ENCODE measurements around the gene SLC24A4.

SLC24A4 gene

GRCh38 chr14:92473261-92473968 is 150.4 kb downstream of the SLC24A4 start:
- POLR2A ChIA-PET: no interaction called here
- Histone ChIP-seq H3K4me1 (ENCODE audit: control extremely low read depth in 1 of 4, control insufficient read depth in 4 of 4, insufficient read depth in 4 of 4, low read length in 3 of 4) (peaks cover 6 to 15% (median 9%) of the 10 kb centered on the region in 4 experiments), H3K4me3 (ENCODE audit: control insufficient read depth in 1 of 7, extremely low read depth in 1 of 7, insufficient read depth in 4 of 7, low read depth in 2 of 7, low read length in 6 of 7) (no peak overlapping the region), H3K27me3 (replicated peaks in 2 of 5; ENCODE audit: control insufficient read depth in 4 of 5, insufficient read depth in 5 of 5, low read length in 4 of 5) (no peaks in the 10 kb centered on the region), H3K27ac (ENCODE audit: insufficient read depth in 1 of 2, low read depth in 1 of 2, low read length in 2 of 2, poor library complexity in 1 of 2, severe bottlenecking in 2 of 2) (no peak overlapping the region), H3K9me3 (ENCODE audit: control extremely low read depth in 1 of 5, control insufficient read depth in 4 of 5, insufficient read depth in 2 of 5, low read depth in 1 of 5, low read length in 4 of 5) (peaks cover 0 to 5% (median 0%) of the 10 kb centered on the region in 5 experiments), H3K36me3 (ENCODE audit: control insufficient read depth in 4 of 4, insufficient read depth in 4 of 4, low read length in 3 of 4) (no peaks in the 10 kb centered on the region)
- 90% methylated on average over 9 of the region's 9 CpGs for WGBS (ENCODE audit: insufficient coverage)
- DNase-seq: no peak
- CTCF ChIA-PET: no interaction called here

- H3K4me1 ChIP-seq (ENCODE audit: control extremely low read depth in 1 of 4, control insufficient read depth in 4 of 4, insufficient read depth in 4 of 4, low read length in 3 of 4): peaks cover 6 to 15% (median 9%) of the 10 kb centered on the region in 4 experiments
- H3K4me3 ChIP-seq (ENCODE audit: control insufficient read depth in 1 of 7, extremely low read depth in 1 of 7, insufficient read depth in 4 of 7, low read depth in 2 of 7, low read length in 6 of 7): no peak overlapping the region
- H3K9me3 ChIP-seq (ENCODE audit: control extremely low read depth in 1 of 5, control insufficient read depth in 4 of 5, insufficient read depth in 2 of 5, low read depth in 1 of 5, low read length in 4 of 5): peaks cover 0 to 3% (median 0%) of the 10 kb centered on the region in 5 experiments
- H3K36me3 ChIP-seq (ENCODE audit: control insufficient read depth in 4 of 4, insufficient read depth in 4 of 4, low read length in 3 of 4): no peaks in the 10 kb centered on the region
- no peak overlapping the region for H3K27ac ChIP-seq (ENCODE audit: insufficient read depth in 1 of 2, low read depth in 1 of 2, low read length in 2 of 2, poor library complexity in 1 of 2, severe bottlenecking in 2 of 2)
- no peaks in the 10 kb centered on the region for H3K27me3 ChIP-seq (replicated peaks in 2 of 5; ENCODE audit: control insufficient read depth in 4 of 5, insufficient read depth in 5 of 5, low read length in 4 of 5)
- no peak for DNase-seq
- CTCF ChIA-PET: no interaction called here
- no CpG with 5 or more reads among the region's 3 CpGs for WGBS (ENCODE audit: insufficient coverage)
- POLR2A ChIA-PET: interaction anchor here (0.6 kb wide), 1 partner anchor 8 kb away, joined by 4 read pairs; no protein-coding TSS in a partner anchor
Observed at GRCh38 chr14:92473969-92474535, 151.1 kb downstream of the SLC24A4 start.

GRCh38 chr14:92475037-92475436 is 152.1 kb downstream of the SLC24A4 start:
- ChIA-PET CTCF (no interaction called here), POLR2A (no interaction called here)
- H3K4me1 ChIP-seq (ENCODE audit: control extremely low read depth in 1 of 4, control insufficient read depth in 4 of 4, insufficient read depth in 4 of 4, low read length in 3 of 4): peaks cover 6 to 15% (median 9%) of the 10 kb centered on the region in 4 experiments
- H3K36me3 ChIP-seq (ENCODE audit: control insufficient read depth in 4 of 4, insufficient read depth in 4 of 4, low read length in 3 of 4): no peaks in the 10 kb centered on the region
- DNase-seq: no peak
- peaks cover 0 to 3% (median 0%) of the 10 kb centered on the region in 5 experiments for H3K9me3 ChIP-seq (ENCODE audit: control extremely low read depth in 1 of 5, control insufficient read depth in 4 of 5, insufficient read depth in 2 of 5, low read depth in 1 of 5, low read length in 4 of 5)
- 92% methylated on average over 1 of the region's 1 CpG for WGBS (ENCODE audit: insufficient coverage)
- H3K27me3 ChIP-seq (replicated peaks in 2 of 5; ENCODE audit: control insufficient read depth in 4 of 5, insufficient read depth in 5 of 5, low read length in 4 of 5): no peaks in the 10 kb centered on the region
- no peak overlapping the region for H3K27ac ChIP-seq (ENCODE audit: insufficient read depth in 1 of 2, low read depth in 1 of 2, low read length in 2 of 2, poor library complexity in 1 of 2, severe bottlenecking in 2 of 2)
- H3K4me3 ChIP-seq (ENCODE audit: control insufficient read depth in 1 of 7, extremely low read depth in 1 of 7, insufficient read depth in 4 of 7, low read depth in 2 of 7, low read length in 6 of 7): no peak overlapping the region

- Histone ChIP-seq H3K27me3 (replicated peaks in 2 of 5; ENCODE audit: control insufficient read depth in 4 of 5, insufficient read depth in 5 of 5, low read length in 4 of 5) (no peaks in the 10 kb centered on the region), H3K9me3 (ENCODE audit: control extremely low read depth in 1 of 5, control insufficient read depth in 4 of 5, insufficient read depth in 2 of 5, low read depth in 1 of 5, low read length in 4 of 5) (peaks cover 0 to 3% (median 0%) of the 10 kb centered on the region in 5 experiments), H3K4me3 (ENCODE audit: control insufficient read depth in 1 of 7, extremely low read depth in 1 of 7, insufficient read depth in 4 of 7, low read depth in 2 of 7, low read length in 6 of 7) (no peak overlapping the region), H3K27ac (ENCODE audit: insufficient read depth in 1 of 2, low read depth in 1 of 2, low read length in 2 of 2, poor library complexity in 1 of 2, severe bottlenecking in 2 of 2) (no peak overlapping the region), H3K4me1 (ENCODE audit: control extremely low read depth in 1 of 4, control insufficient read depth in 4 of 4, insufficient read depth in 4 of 4, low read length in 3 of 4) (peaks cover 6 to 15% (median 9%) of the 10 kb centered on the region in 4 experiments), H3K36me3 (ENCODE audit: control insufficient read depth in 4 of 4, insufficient read depth in 4 of 4, low read length in 3 of 4) (no peaks in the 10 kb centered on the region)
- CTCF ChIA-PET: no interaction called here
- no peak for DNase-seq
- POLR2A ChIA-PET: interaction anchor here (0.7 kb wide), 1 partner anchor 1897 kb away, joined by 4 read pairs; no protein-coding TSS in a partner anchor
- 93% methylated on average over 7 of the region's 14 CpGs for WGBS (ENCODE audit: insufficient coverage)
Observed at GRCh38 chr14:92475451-92476187, 152.7 kb downstream of the SLC24A4 start.

- Histone ChIP-seq H3K4me3 (ENCODE audit: control insufficient read depth in 1 of 7, extremely low read depth in 1 of 7, insufficient read depth in 4 of 7, low read depth in 2 of 7, low read length in 6 of 7) (no peak overlapping the region), H3K27me3 (replicated peaks in 2 of 5; ENCODE audit: control insufficient read depth in 4 of 5, insufficient read depth in 5 of 5, low read length in 4 of 5) (no peaks in the 10 kb centered on the region), H3K9me3 (ENCODE audit: control extremely low read depth in 1 of 5, control insufficient read depth in 4 of 5, insufficient read depth in 2 of 5, low read depth in 1 of 5, low read length in 4 of 5) (peaks cover 0 to 7% (median 0%) of the 10 kb centered on the region in 5 experiments), H3K27ac (ENCODE audit: insufficient read depth in 1 of 2, low read depth in 1 of 2, low read length in 2 of 2, poor library complexity in 1 of 2, severe bottlenecking in 2 of 2) (no peak overlapping the region), H3K4me1 (ENCODE audit: control extremely low read depth in 1 of 4, control insufficient read depth in 4 of 4, insufficient read depth in 4 of 4, low read length in 3 of 4) (no peaks in the 10 kb centered on the region), H3K36me3 (ENCODE audit: control insufficient read depth in 4 of 4, insufficient read depth in 4 of 4, low read length in 3 of 4) (no peaks in the 10 kb centered on the region)
- ChIA-PET CTCF (interaction anchor here (1.3 to 2.2 kb wide), 5 partner anchors 8 to 72 kb away, joined by 3 to 6 read pairs (median 4); no protein-coding TSS in a partner anchor), POLR2A (no interaction called here)
- WGBS (ENCODE audit: insufficient coverage): 97% methylated on average over 3 of the region's 3 CpGs
- DNase-seq: no peak
Observed at GRCh38 chr14:92480856-92481255, 157.9 kb downstream of the SLC24A4 start.

- no peaks in the 10 kb centered on the region for H3K36me3 ChIP-seq (ENCODE audit: control insufficient read depth in 4 of 4, insufficient read depth in 4 of 4, low read length in 3 of 4)
- CTCF ChIA-PET: interaction anchor here (1.3 to 2.2 kb wide), 6 partner anchors 8 to 346 kb away, joined by 3 to 6 read pairs (median 4); no protein-coding TSS in a partner anchor
- peaks cover 0 to 7% (median 0%) of the 10 kb centered on the region in 5 experiments for H3K9me3 ChIP-seq (ENCODE audit: control extremely low read depth in 1 of 5, control insufficient read depth in 4 of 5, insufficient read depth in 2 of 5, low read depth in 1 of 5, low read length in 4 of 5)
- WGBS (ENCODE audit: insufficient coverage): no CpG with 5 or more reads among the region's 1 CpG
- no peaks in the 10 kb centered on the region for H3K27me3 ChIP-seq (replicated peaks in 2 of 5; ENCODE audit: control insufficient read depth in 4 of 5, insufficient read depth in 5 of 5, low read length in 4 of 5)
- no peak overlapping the region for H3K27ac ChIP-seq (ENCODE audit: insufficient read depth in 1 of 2, low read depth in 1 of 2, low read length in 2 of 2, poor library complexity in 1 of 2, severe bottlenecking in 2 of 2)
- POLR2A ChIA-PET: no interaction called here
- no peaks in the 10 kb centered on the region for H3K4me1 ChIP-seq (ENCODE audit: control extremely low read depth in 1 of 4, control insufficient read depth in 4 of 4, insufficient read depth in 4 of 4, low read length in 3 of 4)
- DNase-seq: no peak
- no peak overlapping the region for H3K4me3 ChIP-seq (ENCODE audit: control insufficient read depth in 1 of 7, extremely low read depth in 1 of 7, insufficient read depth in 4 of 7, low read depth in 2 of 7, low read length in 6 of 7)
Observed at GRCh38 chr14:92481386-92481785, 158.4 kb downstream of the SLC24A4 start.
